ENCODE results near the gene MUTYH. TPM values are rescaled to one million over a fixed set of nuclear protein-coding genes. Genes with fewer than 3 reads are reported as not detected.
A peak's percentile ranks its signal among the peaks of the same experiment; 100 is the strongest.
"Not testable (repeated sequence)": the region's sequence is repeated elsewhere in the genome, so short reads cannot be mapped to it uniquely, and the experiment has no call there.

Gene MUTYH
- total RNA-seq (10 to 100 TPM; 60.2 to 71.0 (median 68.4) TPM), total RNA-seq (2.5 to 8.5 (median 6.2) reads per million in 29 experiments)
- 37.1 TPM for total RNA-seq (2013)

GRCh38 chr1:45339789-45340558 is at the start of gene MUTYH, which contains the start of gene TOE1:
MUTYH (minus strand) TSS chr1:45340440; CDS start chr1:45334505, 5,935 bp downstream.
TOE1 (plus strand) TSS chr1:45340170; CDS start chr1:45340253, 83 bp downstream.
- H3K36me3 ChIP-seq (ENCODE audit: control insufficient read depth in 2 of 2, extremely low read depth in 1 of 2, insufficient read depth in 1 of 2, low read length in 1 of 2) = peaks cover 0 to 35% of the 10 kb centered on the region in 2 donors
- WGBS (ENCODE audit: insufficient coverage) = 0% methylated on average over 69 of the region's 70 CpGs
- peaks cover 35% of the 10 kb centered on the region for H3K36me3 Mint-ChIP-seq
- peak within 1 kb of the TSS; percentile 95 for H3K27ac ChIP-seq (ENCODE audit: low read length)
- H3K27me3 ChIP-seq (replicated peaks in 1 of 2; ENCODE audit: control insufficient read depth in 2 of 2, extremely low read depth in 1 of 2, insufficient read depth in 2 of 2, low read length in 1 of 2) = no peaks in the 10 kb centered on the region
- no peaks in the 10 kb centered on the region for H3K9me3 Mint-ChIP-seq
- no peaks in the 10 kb centered on the region for H3K9me3 ChIP-seq
- peaks cover 7 to 39% of the 10 kb centered on the region in 2 experiments for H3K4me1 ChIP-seq (ENCODE audit: control insufficient read depth in 1 of 2, extremely low read depth in 1 of 2, insufficient read depth in 2 of 2, low read length in 2 of 2)
- CTCF ChIA-PET = interaction anchor here (0.6 to 3.2 kb wide), 19 partner anchors 19 to 564 kb away, joined by 3 to 39 read pairs (median 5); partner anchors contain the start of genes CCDC163 (in 1 of the 2), EIF2B3 (in 1 of the 2), GPBP1L1 (in 1 of the 2) and HECTD3 (in 1 of the 2)
- POLR2A ChIA-PET = interaction anchor here (0.5 to 2.1 kb wide), 25 partner anchors 10 to 907 kb away, joined by 3 to 23 read pairs (median 4); partner anchors contain the start of genes HPDL (in 2 of the 2), AKR1A1 (in 1 of the 2), CCDC163 (in 1 of the 2) and EIF2B3 (in 1 of the 2)
- peak; percentile 79 to 92 (median 87) for DNase-seq
- H3K27me3 Mint-ChIP-seq = no peaks in the 10 kb centered on the region
- peaks cover 62 to 70% (median 62%) of the 10 kb centered on the region in 3 donors for H3K4me1 Mint-ChIP-seq
- ATAC-seq (replicated peaks in 1 of 4) = peak; percentile 84 to 90 (median 90)
- peak within 1 kb of the TSS; percentile 98 to 100 (median 100) for H3K4me3 Mint-ChIP-seq
- peak within 1 kb of the TSS; percentile 68 to 82 for H3K4me3 ChIP-seq (ENCODE audit: control insufficient read depth in 1 of 2, extremely low read depth in 1 of 2, low read length in 1 of 2)
- peak within 1 kb of the TSS; percentile 99 to 100 for H3K27ac Mint-ChIP-seq

DNA sequence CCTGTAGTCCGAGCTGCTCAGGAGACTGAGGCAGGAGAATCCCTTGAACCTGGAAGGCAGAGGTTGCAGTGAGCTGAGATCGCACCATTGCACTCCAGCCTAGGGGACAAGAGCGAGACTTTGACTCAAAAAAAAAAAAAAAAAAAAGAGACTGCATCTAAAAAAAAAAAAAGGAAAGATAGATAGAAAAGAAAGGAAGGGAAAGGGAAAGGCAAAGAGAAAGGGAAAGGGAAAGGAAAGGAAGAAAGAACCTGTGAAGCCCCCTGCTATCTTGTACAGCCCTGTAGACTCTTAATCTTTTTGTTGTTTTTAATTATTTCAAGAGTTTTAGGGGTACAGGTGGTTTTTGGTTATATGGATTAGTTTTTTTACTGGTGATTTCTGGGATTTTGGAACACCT is 46.0 kb upstream of the MUTYH start:
- H3K27me3 ChIP-seq (replicated peaks in 1 of 2; ENCODE audit: control insufficient read depth in 2 of 2, extremely low read depth in 1 of 2, insufficient read depth in 2 of 2, low read length in 1 of 2) = no peaks in the 10 kb centered on the region
- no peaks in the 10 kb centered on the region for H3K9me3 Mint-ChIP-seq
- POLR2A ChIA-PET = no interaction called here
- no peak overlapping the region for H3K4me3 ChIP-seq (ENCODE audit: control insufficient read depth in 1 of 2, extremely low read depth in 1 of 2, low read length in 1 of 2)
- CTCF ChIA-PET = interaction anchor here in 1 of 2 donors (0.6 kb wide), 1 partner anchor 1603 kb away, joined by 4 read pairs; no protein-coding TSS in a partner anchor
- H3K9me3 ChIP-seq = no peaks in the 10 kb centered on the region
- H3K36me3 Mint-ChIP-seq = peaks cover 10% of the 10 kb centered on the region
- no peak overlapping the region for H3K27ac ChIP-seq (ENCODE audit: low read length)
- no peak overlapping the region for H3K4me3 Mint-ChIP-seq
- H3K4me1 ChIP-seq (ENCODE audit: control insufficient read depth in 1 of 2, extremely low read depth in 1 of 2, insufficient read depth in 2 of 2, low read length in 2 of 2) = no peaks in the 10 kb centered on the region
- ATAC-seq (replicated peaks in 1 of 4) (no peak), DNase-seq (no peak)
- no peaks in the 10 kb centered on the region for H3K4me1 Mint-ChIP-seq
- no peak overlapping the region for H3K27ac Mint-ChIP-seq
- no peaks in the 10 kb centered on the region for H3K27me3 Mint-ChIP-seq
- no peaks in the 10 kb centered on the region for H3K36me3 ChIP-seq (ENCODE audit: control insufficient read depth in 2 of 2, extremely low read depth in 1 of 2, insufficient read depth in 1 of 2, low read length in 1 of 2)
- 83% methylated on average over 1 of the region's 3 CpGs for WGBS (ENCODE audit: insufficient coverage)

DNA sequence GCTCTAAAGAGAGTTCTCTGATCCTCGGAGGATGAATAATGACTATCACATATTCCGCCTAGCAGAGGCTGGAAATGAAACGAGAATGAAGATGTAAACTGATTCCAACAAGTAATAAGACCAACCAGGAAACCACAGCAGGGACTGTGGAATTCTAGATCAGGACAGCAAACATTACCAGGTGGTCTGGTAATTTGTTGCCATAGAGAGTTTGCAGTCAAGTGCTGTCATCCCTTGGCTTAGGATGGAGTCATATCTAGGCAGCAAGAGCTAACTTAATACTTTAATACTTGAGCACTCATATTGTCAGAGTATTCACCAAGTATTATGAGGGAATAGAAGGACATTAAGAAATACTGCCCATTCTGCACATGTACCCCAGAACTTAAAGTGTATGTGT is 45.1 kb upstream of the MUTYH start:
- 100% methylated on average over 2 of the region's 3 CpGs for WGBS (ENCODE audit: insufficient coverage)
- H3K36me3 ChIP-seq (ENCODE audit: control insufficient read depth in 2 of 2, extremely low read depth in 1 of 2, insufficient read depth in 1 of 2, low read length in 1 of 2) = no peaks in the 10 kb centered on the region
- ChIA-PET CTCF (no interaction called here), POLR2A (interaction anchor here in 1 of 2 donors (0.7 kb wide), 1 partner anchor 323 kb away, joined by 4 read pairs; no protein-coding TSS in a partner anchor)
- no peaks in the 10 kb centered on the region for H3K4me1 Mint-ChIP-seq
- no peak for DNase-seq
- H3K27me3 Mint-ChIP-seq = no peaks in the 10 kb centered on the region
- no peaks in the 10 kb centered on the region for H3K27me3 ChIP-seq (replicated peaks in 1 of 2; ENCODE audit: control insufficient read depth in 2 of 2, extremely low read depth in 1 of 2, insufficient read depth in 2 of 2, low read length in 1 of 2)
- H3K4me3 ChIP-seq (ENCODE audit: control insufficient read depth in 1 of 2, extremely low read depth in 1 of 2, low read length in 1 of 2) = no peak overlapping the region
- H3K4me3 Mint-ChIP-seq = no peak overlapping the region
- H3K27ac Mint-ChIP-seq = no peak overlapping the region
- H3K9me3 Mint-ChIP-seq = no peaks in the 10 kb centered on the region
- H3K36me3 Mint-ChIP-seq = peaks cover 10% of the 10 kb centered on the region
- no peak overlapping the region for H3K27ac ChIP-seq (ENCODE audit: low read length)
- H3K9me3 ChIP-seq = no peaks in the 10 kb centered on the region
- no peaks in the 10 kb centered on the region for H3K4me1 ChIP-seq (ENCODE audit: control insufficient read depth in 1 of 2, extremely low read depth in 1 of 2, insufficient read depth in 2 of 2, low read length in 2 of 2)
- ATAC-seq (replicated peaks in 1 of 4) = no peak

GRCh38 chr1:45384213-45384612 is 44.0 kb upstream of the MUTYH start:
- CTCF ChIA-PET, H3K9me3 Mint-ChIP-seq: not testable (repeated sequence)

GRCh38 chr1:45383191-45383590 is 43.0 kb upstream of the MUTYH start:
- H3K27ac ChIP-seq (ENCODE audit: low read length) = no peak overlapping the region
- H3K27ac Mint-ChIP-seq = no peak overlapping the region
- 83% methylated on average over 1 of the region's 1 CpG for WGBS (ENCODE audit: insufficient coverage)
- H3K9me3 ChIP-seq = no peaks in the 10 kb centered on the region
- ChIA-PET POLR2A (no interaction called here), CTCF (no interaction called here)
- H3K27me3 Mint-ChIP-seq = no peaks in the 10 kb centered on the region
- no peak overlapping the region for H3K4me3 Mint-ChIP-seq
- no peaks in the 10 kb centered on the region for H3K4me1 ChIP-seq (ENCODE audit: control insufficient read depth in 1 of 2, extremely low read depth in 1 of 2, insufficient read depth in 2 of 2, low read length in 2 of 2)
- H3K9me3 Mint-ChIP-seq = no peaks in the 10 kb centered on the region
- no peaks in the 10 kb centered on the region for H3K4me1 Mint-ChIP-seq
- H3K36me3 Mint-ChIP-seq = peaks cover 10% of the 10 kb centered on the region
- H3K4me3 ChIP-seq (ENCODE audit: control insufficient read depth in 1 of 2, extremely low read depth in 1 of 2, low read length in 1 of 2) = no peak overlapping the region
- no peaks in the 10 kb centered on the region for H3K27me3 ChIP-seq (replicated peaks in 1 of 2; ENCODE audit: control insufficient read depth in 2 of 2, extremely low read depth in 1 of 2, insufficient read depth in 2 of 2, low read length in 1 of 2)
- H3K36me3 ChIP-seq (ENCODE audit: control insufficient read depth in 2 of 2, extremely low read depth in 1 of 2, insufficient read depth in 1 of 2, low read length in 1 of 2) = no peaks in the 10 kb centered on the region
- DNase-seq (no peak), ATAC-seq (replicated peaks in 1 of 4) (no peak)

More at GRCh38 chr1:45384213-45384612, 44.0 kb upstream of the MUTYH start:
- POLR2A ChIA-PET; H3K27me3 ChIP-seq (replicated peaks in 1 of 2; ENCODE audit: control insufficient read depth in 2 of 2, extremely low read depth in 1 of 2, insufficient read depth in 2 of 2, low read length in 1 of 2); DNase-seq; H3K4me3 ChIP-seq (ENCODE audit: control insufficient read depth in 1 of 2, extremely low read depth in 1 of 2, low read length in 1 of 2); H3K27me3 Mint-ChIP-seq; H3K4me1 ChIP-seq (ENCODE audit: control insufficient read depth in 1 of 2, extremely low read depth in 1 of 2, insufficient read depth in 2 of 2, low read length in 2 of 2); H3K4me3 Mint-ChIP-seq; H3K36me3 ChIP-seq (ENCODE audit: control insufficient read depth in 2 of 2, extremely low read depth in 1 of 2, insufficient read depth in 1 of 2, low read length in 1 of 2); H3K9me3 ChIP-seq; H3K4me1 Mint-ChIP-seq; H3K27ac Mint-ChIP-seq; ATAC-seq (replicated peaks in 1 of 4); H3K27ac ChIP-seq (ENCODE audit: low read length): not testable (repeated sequence)
- H3K36me3 Mint-ChIP-seq = peaks cover 10% of the 10 kb centered on the region
- WGBS (ENCODE audit: insufficient coverage) = no CpG with 5 or more reads among the region's 4 CpGs

- no peak overlapping the region for H3K27ac ChIP-seq (ENCODE audit: low read length)
- H3K4me1 Mint-ChIP-seq = no peaks in the 10 kb centered on the region
- peaks cover 10% of the 10 kb centered on the region for H3K36me3 Mint-ChIP-seq
- H3K27ac Mint-ChIP-seq = no peak overlapping the region
- no peaks in the 10 kb centered on the region for H3K9me3 ChIP-seq
- H3K9me3 Mint-ChIP-seq = no peaks in the 10 kb centered on the region
- no CpG with 5 or more reads among the region's 2 CpGs for WGBS (ENCODE audit: insufficient coverage)
- DNase-seq (no peak), ATAC-seq (replicated peaks in 1 of 4) (no peak)
- H3K27me3 Mint-ChIP-seq = no peaks in the 10 kb centered on the region
- ChIA-PET CTCF (no interaction called here), POLR2A (no interaction called here)
- no peak overlapping the region for H3K4me3 ChIP-seq (ENCODE audit: control insufficient read depth in 1 of 2, extremely low read depth in 1 of 2, low read length in 1 of 2)
- H3K36me3 ChIP-seq (ENCODE audit: control insufficient read depth in 2 of 2, extremely low read depth in 1 of 2, insufficient read depth in 1 of 2, low read length in 1 of 2) = no peaks in the 10 kb centered on the region
- no peaks in the 10 kb centered on the region for H3K4me1 ChIP-seq (ENCODE audit: control insufficient read depth in 1 of 2, extremely low read depth in 1 of 2, insufficient read depth in 2 of 2, low read length in 2 of 2)
- H3K27me3 ChIP-seq (replicated peaks in 1 of 2; ENCODE audit: control insufficient read depth in 2 of 2, extremely low read depth in 1 of 2, insufficient read depth in 2 of 2, low read length in 1 of 2) = no peaks in the 10 kb centered on the region
- H3K4me3 Mint-ChIP-seq = no peak overlapping the region
Measured at GRCh38 chr1:45381243-45381642, 41.0 kb upstream of the MUTYH start.
